ENCODE results near the gene IL15.

Gene IL15

GRCh38 chr4:141636082-141636770, at the start of gene IL15:
Gene IL15, plus strand, starts transcription at chr4:141636583. Its CDS starts 82,882 bp downstream, at chr4:141719465.
- TF ChIP-seq GATA2 (IDR thresholded peaks at IDR 0.05; ENCODE audit: low read depth, low read length) (no peak), GATA3 (IDR thresholded peaks at IDR 0.05; ENCODE audit: low read depth, low read length) (no peak)

- TF ChIP-seq GATA2 (IDR thresholded peaks at IDR 0.05; ENCODE audit: low read depth, low read length) (no peak), GATA3 (IDR thresholded peaks at IDR 0.05; ENCODE audit: low read depth, low read length) (no peak)
Measured at GRCh38 chr4:141587897-141588296, 48.5 kb upstream of the IL15 start.

GRCh38 chr4:141595531-141595930, 40.9 kb upstream of the IL15 start:
- no peak for TF ChIP-seq GATA3 (IDR thresholded peaks at IDR 0.05; ENCODE audit: low read depth, low read length)
- no peak for TF ChIP-seq GATA2 (IDR thresholded peaks at IDR 0.05; ENCODE audit: low read depth, low read length)

GRCh38 chr4:141599853-141600252, 36.5 kb upstream of the IL15 start:
- no peak for TF ChIP-seq GATA3 (IDR thresholded peaks at IDR 0.05; ENCODE audit: low read depth, low read length)
- no peak for TF ChIP-seq GATA2 (IDR thresholded peaks at IDR 0.05; ENCODE audit: low read depth, low read length)

- no peak for TF ChIP-seq GATA2 (IDR thresholded peaks at IDR 0.05; ENCODE audit: low read depth, low read length)
- TF ChIP-seq GATA3 (IDR thresholded peaks at IDR 0.05; ENCODE audit: low read depth, low read length): no peak
Measured at GRCh38 chr4:141605425-141605856, 30.9 kb upstream of the IL15 start.

- TF ChIP-seq GATA3 (IDR thresholded peaks at IDR 0.05; ENCODE audit: low read depth, low read length) (no peak), GATA2 (IDR thresholded peaks at IDR 0.05; ENCODE audit: low read depth, low read length) (no peak)
Measured at GRCh38 chr4:141609243-141609642, 27.1 kb upstream of the IL15 start.

- TF ChIP-seq GATA2 (IDR thresholded peaks at IDR 0.05; ENCODE audit: low read depth, low read length) (no peak), GATA3 (IDR thresholded peaks at IDR 0.05; ENCODE audit: low read depth, low read length) (no peak)
Measured at GRCh38 chr4:141610365-141610764, 26.0 kb upstream of the IL15 start.

GRCh38 chr4:141614878-141615586, 21.4 kb upstream of the IL15 start:
- TF ChIP-seq GATA3 (IDR thresholded peaks at IDR 0.05; ENCODE audit: low read depth, low read length) (no peak), GATA2 (IDR thresholded peaks at IDR 0.05; ENCODE audit: low read depth, low read length) (no peak)

- TF ChIP-seq GATA2 (IDR thresholded peaks at IDR 0.05; ENCODE audit: low read depth, low read length): no peak
- TF ChIP-seq GATA3 (IDR thresholded peaks at IDR 0.05; ENCODE audit: low read depth, low read length): no peak
Measured at GRCh38 chr4:141620715-141621114, 15.7 kb upstream of the IL15 start.

GRCh38 chr4:141625023-141625422, 11.4 kb upstream of the IL15 start:
- TF ChIP-seq GATA3 (IDR thresholded peaks at IDR 0.05; ENCODE audit: low read depth, low read length) (no peak), GATA2 (IDR thresholded peaks at IDR 0.05; ENCODE audit: low read depth, low read length) (no peak)

GRCh38 chr4:141630854-141631253, 5.5 kb upstream of the IL15 start:
- TF ChIP-seq GATA3 (IDR thresholded peaks at IDR 0.05; ENCODE audit: low read depth, low read length) (no peak), GATA2 (IDR thresholded peaks at IDR 0.05; ENCODE audit: low read depth, low read length) (no peak)

- TF ChIP-seq GATA2 (IDR thresholded peaks at IDR 0.05; ENCODE audit: low read depth, low read length): no peak
- TF ChIP-seq GATA3 (IDR thresholded peaks at IDR 0.05; ENCODE audit: low read depth, low read length): no peak
Measured at GRCh38 chr4:141635736-141636081, 674 bp upstream of the IL15 start.

GRCh38 chr4:141636771-141637460, 533 bp downstream of the IL15 start:
- TF ChIP-seq GATA2 (IDR thresholded peaks at IDR 0.05; ENCODE audit: low read depth, low read length) (no peak), GATA3 (IDR thresholded peaks at IDR 0.05; ENCODE audit: low read depth, low read length) (no peak)

GRCh38 chr4:141637565-141637964, 1.2 kb downstream of the IL15 start:
- no peak for TF ChIP-seq GATA3 (IDR thresholded peaks at IDR 0.05; ENCODE audit: low read depth, low read length)
- TF ChIP-seq GATA2 (IDR thresholded peaks at IDR 0.05; ENCODE audit: low read depth, low read length): no peak

GRCh38 chr4:141638230-141638629, 1.8 kb downstream of the IL15 start:
- TF ChIP-seq GATA2 (IDR thresholded peaks at IDR 0.05; ENCODE audit: low read depth, low read length) (no peak), GATA3 (IDR thresholded peaks at IDR 0.05; ENCODE audit: low read depth, low read length) (no peak)

All from SH-SY5Y (cell line).